Lower leg skin (tissue), 3 donors: ENCODE measurements around the gene JMJD6.

ENCODE experiments used
- POLR2A ChIP-seq, 2 donors: fragments of 450-650 bp; IDR thresholded peaks; one replicate each; pipeline ENCODE4 v1.6.1; 2016 to 2017; ENCODE audit warnings: antibody characterized with exemption in 2 of 2, mild to moderate bottlenecking in 1 of 2, moderate library complexity in 1 of 2
- TF ChIP-seq, protein P1 (sequence below), 3 donors: fragments of 450-650 bp; IDR thresholded peaks; one replicate each; pipeline ENCODE4 v1.5.1; 2016; ENCODE audit warnings: antibody characterized with exemption in 3 of 3, mild to moderate bottlenecking in 3 of 3, moderate library complexity in 2 of 3

DNA sequence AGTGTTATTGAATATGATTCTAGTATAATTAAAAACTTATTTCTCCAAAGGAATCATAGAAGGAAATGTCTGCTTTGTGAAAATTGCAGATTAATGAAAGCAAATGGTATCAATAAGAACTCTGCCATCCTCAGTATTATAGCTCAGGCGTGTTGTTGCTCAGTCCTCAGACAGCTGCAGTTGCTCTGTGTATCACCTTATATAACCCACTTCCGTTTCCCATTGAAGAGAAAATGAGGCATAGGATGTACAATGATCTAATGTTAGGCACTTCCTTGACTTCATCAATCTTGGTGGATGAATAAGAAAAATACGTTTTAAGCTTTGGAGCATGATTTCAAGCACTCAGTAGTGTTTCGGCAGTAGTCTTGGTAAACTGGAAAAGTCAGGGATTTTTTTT lies 25.6 kb upstream of the JMJD6 start:
- TF ChIP-seq, protein P1, sequence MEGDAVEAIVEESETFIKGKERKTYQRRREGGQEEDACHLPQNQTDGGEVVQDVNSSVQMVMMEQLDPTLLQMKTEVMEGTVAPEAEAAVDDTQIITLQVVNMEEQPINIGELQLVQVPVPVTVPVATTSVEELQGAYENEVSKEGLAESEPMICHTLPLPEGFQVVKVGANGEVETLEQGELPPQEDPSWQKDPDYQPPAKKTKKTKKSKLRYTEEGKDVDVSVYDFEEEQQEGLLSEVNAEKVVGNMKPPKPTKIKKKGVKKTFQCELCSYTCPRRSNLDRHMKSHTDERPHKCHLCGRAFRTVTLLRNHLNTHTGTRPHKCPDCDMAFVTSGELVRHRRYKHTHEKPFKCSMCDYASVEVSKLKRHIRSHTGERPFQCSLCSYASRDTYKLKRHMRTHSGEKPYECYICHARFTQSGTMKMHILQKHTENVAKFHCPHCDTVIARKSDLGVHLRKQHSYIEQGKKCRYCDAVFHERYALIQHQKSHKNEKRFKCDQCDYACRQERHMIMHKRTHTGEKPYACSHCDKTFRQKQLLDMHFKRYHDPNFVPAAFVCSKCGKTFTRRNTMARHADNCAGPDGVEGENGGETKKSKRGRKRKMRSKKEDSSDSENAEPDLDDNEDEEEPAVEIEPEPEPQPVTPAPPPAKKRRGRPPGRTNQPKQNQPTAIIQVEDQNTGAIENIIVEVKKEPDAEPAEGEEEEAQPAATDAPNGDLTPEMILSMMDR (IDR thresholded peaks at IDR 0.05): no peak
- TF ChIP-seq POLR2A (IDR thresholded peaks at IDR 0.05): no peak
